Astrocyte of the cerebellum (primary cell): ENCODE measurements around the gene GFPT1.

ENCODE experiments used
- DNase-seq: peaks from one replicate; pipeline ENCODE4 v3.0.0-alpha.2; 2011; ENCODE audit warnings: low read depth
- H3K4me3 ChIP-seq: 2 replicates; pipeline ENCODE4 v1.5.1; 2011; ENCODE audit warnings: mild to moderate bottlenecking, low read depth, low read length, moderate library complexity
- in situ Hi-C: cut with HindIII; loops from 2 replicates; pipeline ENCODE4 v1.10.0; 2017; ENCODE audit warnings: low sequenced_read_pairs
- TF ChIP-seq, protein P1 (sequence below): IDR thresholded peaks from 2 replicates; pipeline ENCODE4 v1.5.1; 2012; ENCODE audit warnings: low read length, low read depth, moderate library complexity, mild to moderate bottlenecking; ENCODE audit errors: missing control alignments

The GFPT1 gene

DNA sequence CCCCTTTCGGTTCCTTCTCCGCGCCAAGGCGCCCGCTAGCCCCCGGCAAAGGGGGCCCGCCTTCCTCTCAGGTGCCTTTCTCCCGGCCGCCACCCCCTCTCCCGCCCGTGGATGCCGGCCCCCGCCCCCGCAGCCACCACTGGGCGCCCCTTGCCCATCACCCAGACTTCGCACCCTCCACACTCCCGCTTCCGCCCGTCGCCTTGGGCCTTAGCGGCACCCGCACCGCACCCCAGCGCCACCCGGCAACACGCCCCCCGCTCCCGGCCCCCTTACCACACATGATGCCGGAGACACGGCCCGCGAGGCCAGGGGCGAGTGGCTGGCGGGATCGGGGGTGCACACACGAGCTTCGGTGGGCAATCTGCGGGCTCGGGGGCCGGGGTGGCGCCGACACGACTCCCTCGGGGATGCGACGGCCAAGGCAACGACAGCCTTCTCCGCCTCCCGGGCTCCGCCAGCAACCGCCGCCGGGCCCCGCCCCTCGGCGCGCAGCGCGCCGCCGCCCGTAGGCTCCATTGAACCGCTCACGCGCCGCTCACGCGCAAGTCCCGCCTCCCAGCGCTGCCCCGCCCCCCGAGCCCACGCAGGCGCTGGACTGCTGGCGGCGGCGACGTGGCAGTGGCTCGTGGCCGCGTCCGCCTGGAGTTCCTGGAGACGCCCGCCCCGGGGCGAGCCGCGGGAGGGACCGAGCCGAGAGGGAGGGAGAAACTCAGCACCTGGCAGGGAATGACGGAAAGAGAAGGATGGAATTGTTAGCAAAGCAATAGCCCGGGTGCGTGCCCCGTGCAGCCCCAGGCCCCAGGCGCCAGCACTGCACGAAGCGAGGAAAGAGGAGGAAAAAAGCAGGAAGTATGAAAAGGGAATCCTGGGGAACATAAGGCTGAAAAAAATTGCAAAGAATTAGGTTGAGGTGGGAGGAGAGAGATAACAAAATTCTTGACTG lies at the start of gene GFPT1:
Gene GFPT1, minus strand, starts transcription at position 439 of the 946 bp plus-strand sequence. Its CDS starts 156 bp downstream, at position 283.
- TF ChIP-seq, protein P1, sequence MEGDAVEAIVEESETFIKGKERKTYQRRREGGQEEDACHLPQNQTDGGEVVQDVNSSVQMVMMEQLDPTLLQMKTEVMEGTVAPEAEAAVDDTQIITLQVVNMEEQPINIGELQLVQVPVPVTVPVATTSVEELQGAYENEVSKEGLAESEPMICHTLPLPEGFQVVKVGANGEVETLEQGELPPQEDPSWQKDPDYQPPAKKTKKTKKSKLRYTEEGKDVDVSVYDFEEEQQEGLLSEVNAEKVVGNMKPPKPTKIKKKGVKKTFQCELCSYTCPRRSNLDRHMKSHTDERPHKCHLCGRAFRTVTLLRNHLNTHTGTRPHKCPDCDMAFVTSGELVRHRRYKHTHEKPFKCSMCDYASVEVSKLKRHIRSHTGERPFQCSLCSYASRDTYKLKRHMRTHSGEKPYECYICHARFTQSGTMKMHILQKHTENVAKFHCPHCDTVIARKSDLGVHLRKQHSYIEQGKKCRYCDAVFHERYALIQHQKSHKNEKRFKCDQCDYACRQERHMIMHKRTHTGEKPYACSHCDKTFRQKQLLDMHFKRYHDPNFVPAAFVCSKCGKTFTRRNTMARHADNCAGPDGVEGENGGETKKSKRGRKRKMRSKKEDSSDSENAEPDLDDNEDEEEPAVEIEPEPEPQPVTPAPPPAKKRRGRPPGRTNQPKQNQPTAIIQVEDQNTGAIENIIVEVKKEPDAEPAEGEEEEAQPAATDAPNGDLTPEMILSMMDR, result no peak

DNA sequence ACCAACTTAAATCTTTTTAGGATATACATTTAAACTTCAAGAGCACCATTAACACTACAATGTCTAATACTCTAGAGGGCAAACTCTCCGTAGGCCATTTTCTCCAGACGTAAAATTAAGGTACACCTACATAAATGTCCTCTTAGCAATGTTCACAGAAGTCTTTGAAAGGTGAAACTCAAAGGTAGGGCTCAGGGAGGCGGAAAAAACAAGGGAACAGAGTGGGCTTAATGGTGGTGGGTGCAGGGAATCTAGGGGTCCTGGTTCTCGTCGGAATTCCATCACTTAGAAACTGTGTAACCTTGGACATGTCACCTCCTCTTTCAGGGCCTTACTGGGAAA lies 49.5 kb upstream of the GFPT1 start:
- TF ChIP-seq, protein P1, result no peak
- no peak for DNase-seq
- peak overlapping the region; percentile 69 for H3K4me3 ChIP-seq
- in situ Hi-C loops, result no loop called here

More for the DNA sequence above, at the start of gene GFPT1:
- in situ Hi-C loops, result no loop called here
- peak; percentile 78 for DNase-seq
- peak within 1 kb of the TSS; percentile 87 for H3K4me3 ChIP-seq

GRCh38 chr2:69434753-69435152 lies 47.7 kb upstream of the GFPT1 start:
- in situ Hi-C loops, result no loop called here
- H3K4me3 ChIP-seq, result no peak overlapping the region
- DNase-seq, result no peak
- TF ChIP-seq, protein P1, result no peak

- no peak for DNase-seq
- in situ Hi-C loops, result no loop called here
- TF ChIP-seq, protein P1, result no peak
- H3K4me3 ChIP-seq, result no peak overlapping the region
Observed at GRCh38 chr2:69429491-69430183, 42.6 kb upstream of the GFPT1 start.

DNA sequence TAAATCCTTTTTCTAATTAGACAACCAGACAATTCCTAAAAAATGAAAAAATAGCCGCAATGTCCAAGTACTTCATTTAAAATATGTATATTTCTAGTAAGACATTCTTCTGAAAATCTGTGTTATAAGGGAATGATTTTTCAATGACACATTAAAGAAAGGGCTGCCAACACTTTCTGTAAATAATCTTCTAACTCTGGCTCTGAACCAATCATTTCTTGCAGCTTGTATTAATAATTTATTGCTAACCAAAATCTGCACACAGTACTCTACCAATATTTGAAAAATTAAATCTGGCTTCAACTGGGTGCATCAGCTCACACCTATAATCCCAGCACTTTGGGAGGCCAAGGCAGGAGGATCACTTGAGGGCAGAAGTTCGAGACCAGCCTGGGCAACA lies 42.0 kb upstream of the GFPT1 start:
- TF ChIP-seq, protein P1, result no peak
- H3K4me3 ChIP-seq, result no peak overlapping the region
- in situ Hi-C loops, result no loop called here
- no peak for DNase-seq

DNA sequence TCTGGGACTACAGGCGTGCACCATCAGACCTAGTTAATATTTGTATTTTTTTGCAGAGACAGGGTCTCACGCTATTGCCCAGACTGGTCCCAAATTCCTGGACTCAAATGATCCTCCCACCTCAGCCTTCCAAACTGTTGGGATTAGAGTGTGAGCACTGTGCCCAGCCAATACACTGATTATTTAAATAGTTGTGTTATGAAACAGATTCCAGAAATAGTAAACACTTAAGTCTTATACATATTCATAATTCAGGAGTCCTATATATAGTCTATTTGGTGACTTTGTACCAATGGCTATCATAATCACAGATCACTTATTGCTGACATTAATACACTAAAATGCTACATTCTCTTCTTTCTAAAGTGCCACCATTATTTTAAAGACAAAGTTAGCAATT lies 37.4 kb upstream of the GFPT1 start:
- TF ChIP-seq, protein P1, result no peak
- DNase-seq, result no peak
- in situ Hi-C loops, result no loop called here
- no peak overlapping the region for H3K4me3 ChIP-seq
